ENCODE results near the gene A2M.

- TF ChIP-seq, protein P1, sequence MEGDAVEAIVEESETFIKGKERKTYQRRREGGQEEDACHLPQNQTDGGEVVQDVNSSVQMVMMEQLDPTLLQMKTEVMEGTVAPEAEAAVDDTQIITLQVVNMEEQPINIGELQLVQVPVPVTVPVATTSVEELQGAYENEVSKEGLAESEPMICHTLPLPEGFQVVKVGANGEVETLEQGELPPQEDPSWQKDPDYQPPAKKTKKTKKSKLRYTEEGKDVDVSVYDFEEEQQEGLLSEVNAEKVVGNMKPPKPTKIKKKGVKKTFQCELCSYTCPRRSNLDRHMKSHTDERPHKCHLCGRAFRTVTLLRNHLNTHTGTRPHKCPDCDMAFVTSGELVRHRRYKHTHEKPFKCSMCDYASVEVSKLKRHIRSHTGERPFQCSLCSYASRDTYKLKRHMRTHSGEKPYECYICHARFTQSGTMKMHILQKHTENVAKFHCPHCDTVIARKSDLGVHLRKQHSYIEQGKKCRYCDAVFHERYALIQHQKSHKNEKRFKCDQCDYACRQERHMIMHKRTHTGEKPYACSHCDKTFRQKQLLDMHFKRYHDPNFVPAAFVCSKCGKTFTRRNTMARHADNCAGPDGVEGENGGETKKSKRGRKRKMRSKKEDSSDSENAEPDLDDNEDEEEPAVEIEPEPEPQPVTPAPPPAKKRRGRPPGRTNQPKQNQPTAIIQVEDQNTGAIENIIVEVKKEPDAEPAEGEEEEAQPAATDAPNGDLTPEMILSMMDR (conservative IDR thresholded peaks at IDR 0.05) = no peak
- no peak for TF ChIP-seq EZH2 (IDR thresholded peaks at IDR 0.05; ENCODE audit: low read depth)
These were observed 17.2 kb downstream of the A2M start for GRCh38 chr12:9098463-9099026.

All from PC-9 (cell line).